Left ventricle myocardium inferior (tissue), 1 donor: ENCODE measurements around the gene SV2B. TPM values are rescaled to one million over a fixed set of nuclear protein-coding genes. Genes with fewer than 3 reads are reported as not detected.

Experiments
- DNase-seq: peaks from one replicate; pipeline ENCODE4 v3.0.0-alpha.2; 2020
- H3K27ac ChIP-seq: fragments of 200-600 bp; replicated peaks from 2 replicates; pipeline ENCODE4 v1.8.0; 2021
- H3K27me3 ChIP-seq: fragments of 200-600 bp; 2 replicates; pipeline ENCODE4 v1.8.0; 2021; ENCODE audit warnings: low read depth
- H3K36me3 ChIP-seq: fragments of 200-600 bp; 2 replicates; pipeline ENCODE4 v1.8.0; 2021
- H3K4me1 ChIP-seq: fragments of 200-600 bp; 2 replicates; pipeline ENCODE4 v1.8.0; 2021
- H3K4me3 ChIP-seq: fragments of 200-600 bp; 2 replicates; pipeline ENCODE4 v1.8.0; 2021; ENCODE audit warnings: mild to moderate bottlenecking, moderate library complexity
- H3K9me3 ChIP-seq: fragments of 200-600 bp; replicated peaks from 2 replicates; pipeline ENCODE4 v1.8.0; 2021
- intact Hi-C: fragments of 100-400 bp; cut with micrococcal nuclease; formaldehyde crosslinking; loops from one replicate; pipeline ENCODE4 v1.11.0; 2022
- total RNA-seq: library from RNA; stranded (reverse); fragmentation: NEBNext Ultra II Directional; extraction: Animal tissue kit (Norgen Biotek cat#: 25700); gene quantifications from one replicate; pipeline ENCODE4 v1.2.1, GENCODE V29; 2021
- TF ChIP-seq, protein P1 (sequence below): fragments of 200-600 bp; IDR thresholded peaks from 2 replicates; pipeline ENCODE4 v1.8.0; 2021; ENCODE audit warnings: antibody characterized with exemption, mild to moderate bottlenecking, borderline replicate concordance
- donor health status: DM: no; HTN: yes; CAD: no; lungs with severe emphysema.

The SV2B gene
- total RNA-seq, 1 donor from 2014 or later, result 2.8 TPM

DNA sequence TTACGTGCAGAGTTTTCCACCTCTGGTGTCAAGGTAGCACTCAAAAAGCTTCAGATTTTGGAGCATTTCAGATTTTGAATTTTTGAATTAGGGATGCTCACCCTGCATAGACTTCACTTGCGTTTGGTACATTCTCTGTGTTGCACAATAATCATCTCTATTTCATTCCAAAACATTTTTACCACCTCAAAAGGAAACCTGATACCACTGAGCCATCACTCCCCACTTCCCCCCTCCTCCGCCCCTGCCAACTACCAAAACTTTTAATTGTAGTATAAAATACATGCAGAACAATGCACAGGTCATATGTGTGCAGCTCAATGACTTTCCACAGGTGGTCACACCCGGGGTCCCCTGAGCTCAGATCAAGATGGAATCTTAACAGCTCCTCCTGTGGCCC lies 208.8 kb downstream of the SV2B start:
- Histone ChIP-seq H3K36me3 (no peaks in the 10 kb centered on the region), H3K27ac (no peak overlapping the region), H3K4me1 (peaks cover 6% of the 10 kb centered on the region), H3K4me3 (no peak overlapping the region), H3K9me3 (no peaks in the 10 kb centered on the region), H3K27me3 (peaks cover 26% of the 10 kb centered on the region)
- no peak for DNase-seq
- TF ChIP-seq, protein P1, sequence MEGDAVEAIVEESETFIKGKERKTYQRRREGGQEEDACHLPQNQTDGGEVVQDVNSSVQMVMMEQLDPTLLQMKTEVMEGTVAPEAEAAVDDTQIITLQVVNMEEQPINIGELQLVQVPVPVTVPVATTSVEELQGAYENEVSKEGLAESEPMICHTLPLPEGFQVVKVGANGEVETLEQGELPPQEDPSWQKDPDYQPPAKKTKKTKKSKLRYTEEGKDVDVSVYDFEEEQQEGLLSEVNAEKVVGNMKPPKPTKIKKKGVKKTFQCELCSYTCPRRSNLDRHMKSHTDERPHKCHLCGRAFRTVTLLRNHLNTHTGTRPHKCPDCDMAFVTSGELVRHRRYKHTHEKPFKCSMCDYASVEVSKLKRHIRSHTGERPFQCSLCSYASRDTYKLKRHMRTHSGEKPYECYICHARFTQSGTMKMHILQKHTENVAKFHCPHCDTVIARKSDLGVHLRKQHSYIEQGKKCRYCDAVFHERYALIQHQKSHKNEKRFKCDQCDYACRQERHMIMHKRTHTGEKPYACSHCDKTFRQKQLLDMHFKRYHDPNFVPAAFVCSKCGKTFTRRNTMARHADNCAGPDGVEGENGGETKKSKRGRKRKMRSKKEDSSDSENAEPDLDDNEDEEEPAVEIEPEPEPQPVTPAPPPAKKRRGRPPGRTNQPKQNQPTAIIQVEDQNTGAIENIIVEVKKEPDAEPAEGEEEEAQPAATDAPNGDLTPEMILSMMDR, result no peak
- intact Hi-C loops, result loop anchor here (10.0 kb wide), 2 partner anchors 206 to 776 kb away; no protein-coding TSS in a partner anchor

DNA sequence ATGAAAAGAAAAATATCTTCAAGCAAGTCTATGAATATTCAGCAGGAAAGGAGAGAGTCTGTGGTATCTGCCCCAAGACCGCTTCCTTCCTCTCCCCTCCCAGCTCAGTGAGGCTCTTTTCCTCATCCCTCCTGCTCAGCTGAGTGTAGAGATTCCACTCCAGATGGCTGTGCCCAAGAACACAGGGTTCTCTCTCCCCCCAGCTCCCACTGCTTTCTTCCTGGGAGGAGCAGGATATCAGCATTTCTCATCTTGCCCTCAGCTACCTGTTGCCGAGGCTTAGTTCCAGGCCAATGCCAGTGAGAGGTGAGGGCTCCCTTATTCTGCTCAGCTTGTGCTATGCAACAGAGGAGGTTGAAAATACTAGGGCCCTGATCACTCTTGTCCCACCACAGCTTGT lies 211.9 kb downstream of the SV2B start:
- no peaks in the 10 kb centered on the region for H3K36me3 ChIP-seq
- H3K9me3 ChIP-seq, result no peaks in the 10 kb centered on the region
- H3K4me3 ChIP-seq, result no peak overlapping the region
- TF ChIP-seq, protein P1, result no peak
- H3K27ac ChIP-seq, result no peak overlapping the region
- DNase-seq, result no peak
- H3K4me1 ChIP-seq, result no peaks in the 10 kb centered on the region
- intact Hi-C loops, result no loop called here
- peaks cover 19% of the 10 kb centered on the region for H3K27me3 ChIP-seq

DNA sequence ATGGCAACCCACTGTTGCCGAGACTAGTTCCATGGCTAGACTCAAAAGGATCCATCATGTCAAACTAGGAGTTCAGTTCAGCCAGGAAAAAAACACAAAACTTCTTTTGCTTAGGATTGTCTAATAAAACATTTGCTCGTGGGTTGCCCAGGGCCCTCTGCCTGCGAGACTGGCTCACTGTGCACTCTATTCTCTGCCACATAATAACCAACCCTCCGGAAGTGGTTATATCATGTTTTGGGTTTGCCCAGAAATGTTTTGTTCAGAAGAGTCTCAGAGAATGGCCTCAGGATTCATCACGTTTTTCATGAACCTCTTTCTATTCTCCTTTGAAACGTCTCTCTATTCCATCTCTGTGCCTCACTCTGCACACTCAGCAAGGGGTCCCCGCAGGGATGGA lies 216.1 kb downstream of the SV2B start:
- DNase-seq, result no peak
- Histone ChIP-seq H3K4me3 (no peak overlapping the region), H3K4me1 (no peaks in the 10 kb centered on the region), H3K36me3 (no peaks in the 10 kb centered on the region), H3K27ac (no peak overlapping the region), H3K27me3 (no peaks in the 10 kb centered on the region), H3K9me3 (no peaks in the 10 kb centered on the region)
- intact Hi-C loops, result no loop called here
- TF ChIP-seq, protein P1, result no peak

DNA sequence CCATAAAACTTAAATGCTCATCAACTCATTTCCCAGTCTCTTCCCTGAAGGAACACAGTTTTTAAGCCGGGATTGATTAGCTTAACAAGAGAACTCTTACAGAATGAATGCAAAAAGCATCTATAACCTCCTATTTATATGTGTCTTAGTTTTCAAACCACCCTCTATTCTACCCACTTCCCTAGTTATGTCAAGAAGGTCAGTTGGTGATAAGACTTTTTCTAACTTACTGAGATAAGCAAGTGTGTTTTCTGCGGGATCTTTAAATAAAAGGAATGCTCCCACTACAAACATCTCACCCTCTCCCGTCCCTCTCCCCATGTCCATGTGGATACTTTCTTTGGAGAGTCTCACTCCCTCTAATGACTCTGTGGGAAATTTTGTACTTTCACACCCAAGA lies 218.5 kb downstream of the SV2B start:
- TF ChIP-seq, protein P1, result no peak
- no peak for DNase-seq
- intact Hi-C loops, result no loop called here
- Histone ChIP-seq H3K4me3 (no peak overlapping the region), H3K9me3 (no peaks in the 10 kb centered on the region), H3K4me1 (no peaks in the 10 kb centered on the region), H3K27ac (no peak overlapping the region), H3K36me3 (no peaks in the 10 kb centered on the region), H3K27me3 (no peaks in the 10 kb centered on the region)

DNA sequence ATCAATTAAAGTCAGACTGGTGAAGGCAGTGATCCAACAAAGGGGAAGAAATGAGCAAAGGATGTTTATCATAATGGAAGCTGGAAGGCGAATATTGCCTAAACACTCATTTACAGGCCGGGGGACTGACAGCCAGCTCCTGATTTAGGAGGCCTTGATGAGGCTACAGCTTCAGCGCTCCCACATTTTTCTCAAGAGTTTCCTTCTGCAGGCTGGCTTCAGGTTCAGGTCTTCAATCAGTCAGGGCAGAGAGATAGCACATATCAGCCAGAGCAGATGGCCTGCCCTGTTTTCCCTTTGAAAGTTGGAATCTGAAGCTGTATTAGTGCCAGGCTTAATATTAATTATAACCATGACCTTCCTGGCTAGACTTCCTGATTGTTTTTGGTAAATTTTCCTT lies 218.9 kb downstream of the SV2B start:
- Histone ChIP-seq H3K4me3 (no peak overlapping the region), H3K36me3 (no peaks in the 10 kb centered on the region), H3K27ac (no peak overlapping the region), H3K9me3 (peaks cover 2% of the 10 kb centered on the region), H3K27me3 (no peaks in the 10 kb centered on the region), H3K4me1 (no peaks in the 10 kb centered on the region)
- no peak for DNase-seq
- intact Hi-C loops, result no loop called here
- TF ChIP-seq, protein P1, result no peak
